IMR-90 (cell line): ENCODE data around the gene ANO2.

Experiments
- POLR2A ChIP-seq: IDR thresholded peaks from 2 replicates; pipeline ENCODE4 v1.6.1; 2012; ENCODE audit warnings: mild to moderate bottlenecking, low read depth, low read length
- RAD21 ChIP-seq: IDR thresholded peaks from 2 replicates; pipeline ENCODE4 v1.6.1; 2012; ENCODE audit warnings: low read length, improper control_type of control experiment
- TF ChIP-seq, protein P1 (sequence below): conservative IDR thresholded peaks from 2 replicates; pipeline ENCODE4 v1.5.1; 2012; ENCODE audit warnings: mild to moderate bottlenecking, low read depth, low read length, improper control_type of control experiment

- TF ChIP-seq, protein P1, sequence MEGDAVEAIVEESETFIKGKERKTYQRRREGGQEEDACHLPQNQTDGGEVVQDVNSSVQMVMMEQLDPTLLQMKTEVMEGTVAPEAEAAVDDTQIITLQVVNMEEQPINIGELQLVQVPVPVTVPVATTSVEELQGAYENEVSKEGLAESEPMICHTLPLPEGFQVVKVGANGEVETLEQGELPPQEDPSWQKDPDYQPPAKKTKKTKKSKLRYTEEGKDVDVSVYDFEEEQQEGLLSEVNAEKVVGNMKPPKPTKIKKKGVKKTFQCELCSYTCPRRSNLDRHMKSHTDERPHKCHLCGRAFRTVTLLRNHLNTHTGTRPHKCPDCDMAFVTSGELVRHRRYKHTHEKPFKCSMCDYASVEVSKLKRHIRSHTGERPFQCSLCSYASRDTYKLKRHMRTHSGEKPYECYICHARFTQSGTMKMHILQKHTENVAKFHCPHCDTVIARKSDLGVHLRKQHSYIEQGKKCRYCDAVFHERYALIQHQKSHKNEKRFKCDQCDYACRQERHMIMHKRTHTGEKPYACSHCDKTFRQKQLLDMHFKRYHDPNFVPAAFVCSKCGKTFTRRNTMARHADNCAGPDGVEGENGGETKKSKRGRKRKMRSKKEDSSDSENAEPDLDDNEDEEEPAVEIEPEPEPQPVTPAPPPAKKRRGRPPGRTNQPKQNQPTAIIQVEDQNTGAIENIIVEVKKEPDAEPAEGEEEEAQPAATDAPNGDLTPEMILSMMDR = no peak
- TF ChIP-seq RAD21 = no peak
- no peak for TF ChIP-seq POLR2A
Measured at GRCh38 chr12:5784462-5785130, 160.5 kb downstream of the ANO2 start.
